Lower leg skin (tissue), 3 donors: ENCODE measurements around the gene TP63.

ENCODE experiments used
- POLR2A ChIP-seq, 2 donors: fragments of 450-650 bp; IDR thresholded peaks; one replicate each; pipeline ENCODE4 v1.6.1; 2016 to 2017; ENCODE audit warnings: antibody characterized with exemption in 2 of 2, mild to moderate bottlenecking in 1 of 2, moderate library complexity in 1 of 2
- TF ChIP-seq, protein P1 (sequence below), 3 donors: fragments of 450-650 bp; IDR thresholded peaks; one replicate each; pipeline ENCODE4 v1.5.1; 2016; ENCODE audit warnings: antibody characterized with exemption in 3 of 3, mild to moderate bottlenecking in 3 of 3, moderate library complexity in 2 of 3

DNA sequence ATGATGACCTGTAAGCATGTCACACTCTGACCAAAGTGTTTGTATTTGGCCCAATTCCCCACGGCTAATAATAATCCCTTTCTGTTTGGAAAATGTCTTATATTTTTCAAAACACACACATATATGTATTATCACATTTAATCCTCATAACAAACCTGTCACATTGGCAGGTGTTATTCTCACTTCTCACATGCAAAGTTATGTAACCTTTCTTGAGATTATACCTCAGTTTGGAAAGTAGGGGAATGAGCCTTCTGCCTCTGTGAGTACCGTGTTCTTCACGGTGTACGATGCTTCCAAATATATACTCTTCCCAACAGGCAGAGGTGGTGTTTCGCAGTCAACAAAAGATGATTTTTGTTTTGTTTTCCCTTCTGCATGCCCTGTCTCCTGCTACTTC is 205.6 kb downstream of the TP63 start:
- TF ChIP-seq, protein P1, sequence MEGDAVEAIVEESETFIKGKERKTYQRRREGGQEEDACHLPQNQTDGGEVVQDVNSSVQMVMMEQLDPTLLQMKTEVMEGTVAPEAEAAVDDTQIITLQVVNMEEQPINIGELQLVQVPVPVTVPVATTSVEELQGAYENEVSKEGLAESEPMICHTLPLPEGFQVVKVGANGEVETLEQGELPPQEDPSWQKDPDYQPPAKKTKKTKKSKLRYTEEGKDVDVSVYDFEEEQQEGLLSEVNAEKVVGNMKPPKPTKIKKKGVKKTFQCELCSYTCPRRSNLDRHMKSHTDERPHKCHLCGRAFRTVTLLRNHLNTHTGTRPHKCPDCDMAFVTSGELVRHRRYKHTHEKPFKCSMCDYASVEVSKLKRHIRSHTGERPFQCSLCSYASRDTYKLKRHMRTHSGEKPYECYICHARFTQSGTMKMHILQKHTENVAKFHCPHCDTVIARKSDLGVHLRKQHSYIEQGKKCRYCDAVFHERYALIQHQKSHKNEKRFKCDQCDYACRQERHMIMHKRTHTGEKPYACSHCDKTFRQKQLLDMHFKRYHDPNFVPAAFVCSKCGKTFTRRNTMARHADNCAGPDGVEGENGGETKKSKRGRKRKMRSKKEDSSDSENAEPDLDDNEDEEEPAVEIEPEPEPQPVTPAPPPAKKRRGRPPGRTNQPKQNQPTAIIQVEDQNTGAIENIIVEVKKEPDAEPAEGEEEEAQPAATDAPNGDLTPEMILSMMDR (IDR thresholded peaks at IDR 0.05) = no peak
- no peak for TF ChIP-seq POLR2A (IDR thresholded peaks at IDR 0.05)
